MCF 10A (cell line): ENCODE data around the gene PLEKHA7. TPM values are rescaled to one million over a fixed set of nuclear protein-coding genes. Genes with fewer than 3 reads are reported as not detected.

Experiments
- BruUV-seq: library from RNA; stranded (reverse); fragments of 400-500 nt; replicated peaks from 2 replicates; lab custom pipeline; 2021; lab: Mats Ljungman, UMichigan
- CTCF ChIA-PET: fragments of 300-600 bp; sonication (Branson Sonifier 250); formaldehyde crosslinking; extraction: SDS; loops from one replicate; lab custom pipeline; 2021; ENCODE audit warnings: antibody characterized with exemption, inconsistent platforms; lab: Yijun Ruan, JAX
- POLR2A ChIA-PET: fragments of 300-600, 350-650 bp; sonication (Branson Sonifier 250); formaldehyde crosslinking; extraction: SDS; loops from one replicate; lab custom pipeline; 2020; ENCODE audit warnings: antibody characterized with exemption, inconsistent platforms; lab: Yijun Ruan, JAX
- DNase-seq: peaks from one replicate; pipeline ENCODE4 v3.0.0-alpha.2; 2018; ENCODE audit not compliant: unreplicated experiment
- H3K27ac Mint-ChIP-seq: one replicate; pipeline ENCODE4 v1.8.0; 2022; ENCODE audit warnings: mild to moderate bottlenecking, low read depth, mixed read lengths; ENCODE audit not compliant: unreplicated experiment
- H3K27me3 Mint-ChIP-seq: one replicate; pipeline ENCODE4 v1.8.0; 2022; ENCODE audit warnings: mixed read lengths; ENCODE audit not compliant: insufficient read depth, unreplicated experiment
- H3K36me3 Mint-ChIP-seq: one replicate; pipeline ENCODE4 v1.8.0; 2022; ENCODE audit warnings: mild to moderate bottlenecking, moderate library complexity, mixed read lengths; ENCODE audit not compliant: insufficient read depth, unreplicated experiment
- H3K4me1 Mint-ChIP-seq: one replicate; pipeline ENCODE4 v1.8.0; 2022; ENCODE audit warnings: mixed read lengths; ENCODE audit not compliant: insufficient read depth, unreplicated experiment
- H3K4me3 Mint-ChIP-seq: one replicate; pipeline ENCODE4 v1.8.0; 2022; ENCODE audit warnings: mild to moderate bottlenecking, moderate library complexity, mixed read lengths; ENCODE audit not compliant: unreplicated experiment
- H3K9me3 Mint-ChIP-seq: one replicate; pipeline ENCODE4 v1.8.0; 2022; ENCODE audit warnings: mixed read lengths; ENCODE audit not compliant: unreplicated experiment
- intact Hi-C: fragments of 100-400 bp; cut with micrococcal nuclease; formaldehyde crosslinking; loops from 2 replicates; pipeline ENCODE4 v1.14.1; 2022
- total RNA-seq: library from RNA; stranded (reverse); gene quantifications from 2 replicates; pipeline ENCODE4 v1.2.3, GENCODE V29; 2022
- TF ChIP-seq, protein P1 (sequence below): fragments of 200-600 bp; IDR thresholded peaks from one replicate; pipeline ENCODE4 v1.8.0; 2022; ENCODE audit warnings: antibody characterized with exemption, mild to moderate bottlenecking; ENCODE audit not compliant: unreplicated experiment

The PLEKHA7 gene
- total RNA-seq, 1 experiment from 2014 or later: 2.8 TPM

DNA sequence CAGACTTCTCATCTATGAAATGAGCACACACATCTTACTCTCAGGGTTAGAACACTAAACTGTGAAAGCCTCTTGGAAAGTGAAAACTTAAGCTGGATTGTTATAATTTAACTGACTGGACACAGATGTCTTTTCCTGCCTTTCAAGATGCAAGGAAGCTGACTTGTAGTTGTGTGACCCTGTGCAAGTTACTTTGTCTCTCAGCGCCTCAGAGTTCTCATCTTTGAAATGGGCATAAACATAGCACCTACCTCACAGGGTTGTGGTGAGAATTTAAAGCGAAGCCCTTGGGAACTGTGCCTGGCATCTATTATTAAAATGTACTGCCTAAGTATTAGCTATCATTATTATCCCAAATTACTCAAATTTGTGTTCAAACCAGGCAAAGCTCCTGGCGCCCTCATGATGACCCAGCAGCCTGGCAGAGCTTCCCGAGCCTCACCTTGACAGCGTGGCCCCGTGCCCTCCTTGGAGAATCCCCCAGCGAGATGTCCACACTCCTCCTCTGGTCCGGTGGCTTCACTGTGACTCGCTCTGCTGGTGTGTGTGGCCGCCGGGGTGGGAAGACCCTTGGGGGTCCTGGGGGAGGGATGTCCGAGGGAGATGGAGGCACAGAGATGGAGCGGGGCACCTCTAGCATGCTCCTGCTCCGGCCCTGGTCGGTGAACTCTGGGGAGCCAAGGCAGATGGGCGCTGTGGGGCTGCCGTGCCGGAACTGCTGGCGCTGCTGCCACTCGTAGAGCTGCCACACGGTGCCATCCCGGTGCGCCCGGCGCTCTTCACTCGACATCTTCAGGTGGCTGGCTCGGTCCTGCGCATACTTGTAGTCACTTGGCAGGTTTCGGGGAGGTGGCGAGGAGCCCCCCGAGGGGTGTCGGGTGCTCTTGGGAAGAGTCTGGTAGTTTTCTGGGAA lies 197.6 kb downstream of the PLEKHA7 start:
- Mint-ChIP-seq H3K4me3 (no peak overlapping the region), H3K36me3 (peaks cover 5% of the 10 kb centered on the region), H3K27ac (no peak overlapping the region), H3K4me1 (peaks cover 5% of the 10 kb centered on the region), H3K27me3 (no peaks in the 10 kb centered on the region), H3K9me3 (no peaks in the 10 kb centered on the region)
- intact Hi-C loops: no loop called here
- POLR2A ChIA-PET: no interaction called here
- no peak for DNase-seq
- CTCF ChIA-PET: interaction anchor here (0.7 to 3.9 kb wide), 7 partner anchors 10 to 246 kb away, joined by 3 to 14 read pairs (median 4); no protein-coding TSS in a partner anchor
- no TSS peak for BruUV-seq
- TF ChIP-seq, protein P1, sequence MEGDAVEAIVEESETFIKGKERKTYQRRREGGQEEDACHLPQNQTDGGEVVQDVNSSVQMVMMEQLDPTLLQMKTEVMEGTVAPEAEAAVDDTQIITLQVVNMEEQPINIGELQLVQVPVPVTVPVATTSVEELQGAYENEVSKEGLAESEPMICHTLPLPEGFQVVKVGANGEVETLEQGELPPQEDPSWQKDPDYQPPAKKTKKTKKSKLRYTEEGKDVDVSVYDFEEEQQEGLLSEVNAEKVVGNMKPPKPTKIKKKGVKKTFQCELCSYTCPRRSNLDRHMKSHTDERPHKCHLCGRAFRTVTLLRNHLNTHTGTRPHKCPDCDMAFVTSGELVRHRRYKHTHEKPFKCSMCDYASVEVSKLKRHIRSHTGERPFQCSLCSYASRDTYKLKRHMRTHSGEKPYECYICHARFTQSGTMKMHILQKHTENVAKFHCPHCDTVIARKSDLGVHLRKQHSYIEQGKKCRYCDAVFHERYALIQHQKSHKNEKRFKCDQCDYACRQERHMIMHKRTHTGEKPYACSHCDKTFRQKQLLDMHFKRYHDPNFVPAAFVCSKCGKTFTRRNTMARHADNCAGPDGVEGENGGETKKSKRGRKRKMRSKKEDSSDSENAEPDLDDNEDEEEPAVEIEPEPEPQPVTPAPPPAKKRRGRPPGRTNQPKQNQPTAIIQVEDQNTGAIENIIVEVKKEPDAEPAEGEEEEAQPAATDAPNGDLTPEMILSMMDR: no peak

DNA sequence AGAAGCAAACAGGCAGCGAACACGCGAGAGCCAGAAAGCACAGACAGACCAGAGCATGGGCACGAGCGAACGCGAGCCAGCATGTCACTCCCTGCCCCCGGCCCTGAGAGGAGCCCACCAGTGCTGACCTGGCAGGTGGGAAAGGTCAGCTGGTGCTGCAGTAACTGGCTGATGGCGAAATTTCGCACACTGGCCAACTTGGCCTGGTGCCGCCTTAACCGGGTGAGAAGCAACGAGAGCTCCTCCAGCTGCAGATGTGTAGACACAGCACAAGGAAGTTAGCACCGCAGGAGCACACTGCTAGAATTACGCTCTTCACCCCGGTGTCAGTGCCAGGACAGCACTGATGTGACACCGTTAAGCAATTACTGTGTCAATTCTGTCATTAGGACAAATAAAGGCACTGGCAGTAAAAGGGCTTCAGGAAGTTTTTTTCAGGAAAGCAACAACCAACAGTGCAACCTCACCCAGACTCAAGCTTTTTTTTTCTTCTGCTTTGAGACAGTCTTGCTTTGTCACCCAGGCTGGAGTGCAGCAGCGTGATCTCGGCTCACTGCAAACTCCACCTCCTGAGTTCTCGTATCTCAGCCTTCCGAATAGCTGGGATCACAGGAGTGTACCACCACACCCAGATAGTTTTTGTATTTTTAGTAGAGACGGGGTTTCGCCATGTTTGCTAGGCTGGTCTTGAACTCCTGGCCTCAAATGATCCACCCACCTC lies 199.0 kb downstream of the PLEKHA7 start:
- TF ChIP-seq, protein P1: no peak
- Mint-ChIP-seq H3K27me3 (no peaks in the 10 kb centered on the region), H3K4me3 (no peak overlapping the region), H3K4me1 (peaks cover 3% of the 10 kb centered on the region), H3K9me3 (no peaks in the 10 kb centered on the region), H3K36me3 (peaks cover 5% of the 10 kb centered on the region), H3K27ac (no peak overlapping the region)
- BruUV-seq: no TSS peak
- DNase-seq: no peak
- POLR2A ChIA-PET: interaction anchor here (0.6 to 1.1 kb wide), 2 partner anchors 10 to 110 kb away, joined by 3 to 4 read pairs; no protein-coding TSS in a partner anchor
- intact Hi-C loops: no loop called here
- CTCF ChIA-PET: interaction anchor here (1.0 to 3.9 kb wide), 5 partner anchors 29 to 248 kb away, joined by 3 to 14 read pairs (median 10); no protein-coding TSS in a partner anchor

DNA sequence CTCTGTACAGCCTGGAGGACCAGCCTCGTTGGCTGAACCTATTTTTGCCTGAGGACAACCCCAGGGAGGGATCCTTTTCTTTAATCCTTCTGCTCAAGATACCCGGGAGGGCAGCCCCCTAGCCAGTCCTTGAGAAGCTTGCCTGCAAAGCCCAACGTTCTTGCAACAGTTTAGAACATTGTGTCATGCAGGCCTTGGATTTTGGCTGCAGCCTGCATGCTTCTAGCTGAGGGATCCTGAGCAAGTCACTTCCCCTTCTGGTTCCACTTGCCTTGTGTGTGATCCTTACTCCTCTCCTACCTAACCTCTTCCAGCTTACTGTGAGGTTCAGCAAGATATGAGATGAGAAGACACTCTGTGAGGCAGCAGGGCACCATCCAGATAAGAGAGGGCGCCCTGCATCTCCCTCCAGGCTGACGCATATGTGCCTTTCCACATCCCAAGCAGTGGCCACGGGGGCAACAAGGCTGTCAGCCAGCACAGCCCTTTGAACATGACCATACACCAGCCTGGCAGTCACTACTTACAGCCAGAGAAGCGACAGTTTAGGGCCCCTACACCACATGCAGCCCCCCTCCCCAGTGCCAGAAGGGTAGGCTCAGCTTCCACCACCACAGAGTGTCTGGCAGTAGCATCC lies 199.7 kb downstream of the PLEKHA7 start:
- no peak overlapping the region for H3K4me3 Mint-ChIP-seq
- intact Hi-C loops: no loop called here
- DNase-seq: no peak
- no TSS peak for BruUV-seq
- TF ChIP-seq, protein P1: no peak
- CTCF ChIA-PET: interaction anchor here (0.7 to 3.9 kb wide), 7 partner anchors 26 to 248 kb away, joined by 3 to 14 read pairs (median 5); no protein-coding TSS in a partner anchor
- H3K36me3 Mint-ChIP-seq: peaks cover 3% of the 10 kb centered on the region
- POLR2A ChIA-PET: interaction anchor here (1.1 kb wide), 1 partner anchor 111 kb away, joined by 4 read pairs; no protein-coding TSS in a partner anchor
- H3K27ac Mint-ChIP-seq: no peak overlapping the region
- H3K27me3 Mint-ChIP-seq: no peaks in the 10 kb centered on the region
- H3K4me1 Mint-ChIP-seq: peaks cover 5% of the 10 kb centered on the region
- H3K9me3 Mint-ChIP-seq: no peaks in the 10 kb centered on the region
